NCI-H2227 (cell line): ENCODE measurements around the gene MYBBP1A.
"Not testable (repeated sequence)": the region's sequence is repeated elsewhere in the genome, so short reads cannot be mapped to it uniquely, and the experiment has no call there.

Experiments used
- DNase-seq: peaks from one replicate; lab custom pipeline; 2025; ENCODE audit not compliant: unreplicated experiment; lab: John Stamatoyannopoulos, UW

MYBBP1A gene

DNA sequence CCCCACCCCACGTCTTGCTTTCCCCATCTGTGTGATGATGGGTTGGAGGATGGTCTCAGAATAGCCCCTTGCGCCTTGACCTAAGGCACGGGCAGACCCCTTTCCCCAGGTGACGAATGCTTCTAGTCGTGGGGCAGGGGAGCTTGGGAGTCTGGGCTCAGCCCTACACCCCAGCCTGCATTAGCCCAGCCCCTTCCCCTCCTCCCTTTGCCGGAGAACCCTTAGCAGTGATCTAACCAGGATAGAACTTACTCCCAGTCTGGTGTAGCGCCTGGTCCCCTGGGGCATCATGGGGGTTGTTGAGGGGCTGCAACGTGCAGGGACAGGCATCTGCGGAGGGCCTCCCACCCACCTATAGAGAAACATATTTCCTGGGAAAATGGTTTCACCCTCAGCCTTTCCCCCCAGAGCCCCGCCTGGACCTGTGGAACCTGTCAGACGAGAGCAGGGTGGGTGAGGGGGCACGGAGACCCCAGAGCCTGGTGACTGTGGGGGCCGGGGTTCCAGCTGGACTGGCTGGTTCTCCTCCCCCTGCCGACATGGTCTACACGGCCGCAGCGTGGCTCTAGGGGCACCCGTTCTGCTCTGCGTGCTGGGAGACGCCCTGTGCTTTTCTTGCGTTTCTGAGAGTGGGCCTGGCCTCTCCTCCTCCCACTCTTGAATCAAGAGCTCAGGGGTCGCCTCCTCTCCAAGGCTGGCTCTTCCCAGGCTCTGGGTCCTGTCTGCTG is 33.9 kb upstream of the MYBBP1A start:
- DNase-seq: no peak

DNA sequence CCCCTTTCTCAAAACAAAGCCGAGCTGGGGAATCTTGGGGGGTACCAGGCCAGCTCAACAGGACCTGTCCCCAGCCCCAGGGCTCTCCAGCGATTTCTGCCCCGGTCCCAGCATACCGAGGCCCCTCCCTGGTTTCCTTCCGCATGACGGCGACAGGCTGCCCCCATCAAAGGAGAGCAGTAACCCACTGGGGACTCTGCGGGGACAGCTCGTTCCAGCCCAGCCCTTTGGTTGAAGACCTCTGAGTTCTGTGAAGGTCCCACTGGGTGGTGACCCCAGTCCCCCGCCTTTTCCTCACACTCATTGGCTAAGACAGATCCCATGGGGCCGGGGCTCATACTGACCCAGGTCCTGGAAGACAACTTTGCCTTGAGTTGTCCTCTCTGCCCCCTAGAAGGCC is 33.2 kb upstream of the MYBBP1A start:
- no peak for DNase-seq

DNA sequence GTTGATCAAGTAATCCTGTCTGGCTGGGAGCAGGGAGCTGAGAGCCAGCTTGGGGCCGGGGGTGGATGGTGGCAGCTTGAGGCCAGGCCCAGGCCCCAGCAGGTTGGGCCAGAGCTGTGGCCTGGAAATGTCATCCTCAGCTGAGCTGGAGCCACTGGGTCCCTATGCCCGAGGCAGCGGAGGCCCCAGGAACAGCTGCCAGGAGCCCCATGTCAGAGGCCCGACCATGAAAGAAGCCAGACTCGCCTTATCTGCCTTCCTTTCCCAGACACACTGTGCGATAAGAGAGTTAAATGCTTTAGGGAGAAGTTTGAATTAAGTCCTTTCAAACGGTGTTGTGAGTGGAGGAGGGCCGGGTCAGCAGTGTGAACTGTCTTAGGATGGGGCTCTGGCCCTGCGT is 32.6 kb upstream of the MYBBP1A start:
- no peak for DNase-seq

- no peak for DNase-seq
Measured at GRCh38 chr17:4587195-4587594, 32.0 kb upstream of the MYBBP1A start.

- DNase-seq: no peak
Measured at GRCh38 chr17:4586043-4586442, 30.9 kb upstream of the MYBBP1A start.

DNA sequence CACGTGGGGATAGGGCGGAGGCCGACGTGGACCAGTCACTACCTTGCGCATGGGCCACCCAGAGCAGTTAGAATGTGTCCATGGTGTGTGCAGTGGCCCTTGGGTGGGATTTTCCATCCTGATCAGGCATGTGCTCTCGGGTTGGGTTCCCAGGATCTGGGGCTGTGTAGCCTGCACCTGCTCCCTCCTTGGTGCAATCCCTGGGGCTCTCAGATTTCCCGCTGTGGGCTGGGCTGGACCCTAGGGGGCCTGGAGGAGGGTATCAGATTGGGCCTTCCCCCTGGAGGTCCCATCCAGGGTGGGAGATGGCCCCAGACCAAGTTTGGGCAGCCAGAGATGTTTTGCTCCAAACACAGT is 30.4 kb upstream of the MYBBP1A start:
- no peak for DNase-seq

GRCh38 chr17:4584917-4585637 is 29.9 kb upstream of the MYBBP1A start:
- no peak for DNase-seq

DNA sequence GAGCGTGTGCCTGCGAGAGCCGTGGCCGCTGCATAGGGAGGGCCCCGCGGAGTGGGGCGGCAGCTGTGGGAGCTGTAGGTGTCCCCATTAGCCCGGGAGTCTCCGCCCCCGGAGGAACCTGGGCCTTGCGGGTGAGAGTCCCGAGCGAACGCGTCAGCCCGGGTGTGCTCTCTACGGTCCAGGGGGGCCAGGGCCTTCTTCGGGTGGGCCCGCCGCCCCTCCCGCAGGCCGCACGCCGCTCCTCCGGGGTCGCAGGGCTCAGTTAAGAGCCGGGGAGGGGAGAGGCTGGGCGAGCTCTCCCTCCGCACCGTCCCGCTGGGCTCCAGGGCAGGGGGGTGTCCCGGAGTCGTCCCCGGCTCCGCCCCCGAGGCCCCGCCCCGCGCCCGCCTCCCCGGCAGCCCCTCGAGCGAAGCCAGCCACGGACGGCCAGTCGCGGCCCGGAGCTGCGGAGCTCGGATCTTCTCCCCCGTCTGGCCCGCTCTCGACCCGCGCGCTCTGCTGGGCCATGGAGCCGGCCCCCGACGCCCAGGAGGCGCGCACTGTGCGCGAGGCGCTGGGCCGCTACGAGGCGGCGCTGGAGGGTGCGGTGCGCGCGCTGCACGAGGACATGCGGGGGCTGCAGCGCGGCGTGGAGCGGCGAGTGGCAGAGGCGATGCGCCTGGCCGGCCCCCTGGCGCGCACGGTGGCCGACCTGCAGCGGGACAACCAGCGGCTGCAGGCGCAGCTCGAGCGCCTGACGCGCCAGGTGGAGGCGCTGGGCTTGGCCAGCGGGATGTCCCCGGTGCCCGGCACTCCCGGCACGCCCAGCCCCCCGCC is 29.1 kb upstream of the MYBBP1A start, which contains the start of gene SMTNL2:
Gene SMTNL2, plus strand, starts transcription at position 429 of the 816 bp plus-strand sequence. Its CDS starts 77 bp downstream, at position 506.
- DNase-seq: peak; percentile 60

DNA sequence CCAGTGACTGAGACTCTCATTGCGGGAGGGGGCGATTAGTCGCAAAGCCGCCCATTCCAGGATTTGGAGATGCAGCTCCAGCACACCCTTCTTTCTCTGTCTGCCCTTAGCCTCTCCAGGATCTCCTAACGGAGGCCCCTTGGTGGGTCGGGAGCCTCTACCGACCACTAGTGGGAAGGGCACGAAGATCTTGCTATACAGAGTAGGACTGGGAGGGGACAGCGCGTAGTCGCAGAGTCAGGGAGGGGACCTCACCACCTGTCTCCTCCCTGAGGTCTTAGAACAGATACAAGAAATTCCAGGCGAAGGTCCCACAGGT is 28.6 kb upstream of the MYBBP1A start:
- peak; percentile 67 for DNase-seq

- no peak for DNase-seq
Measured at GRCh38 chr17:4583206-4583605, 28.0 kb upstream of the MYBBP1A start.

- no peak for DNase-seq
Measured at GRCh38 chr17:4582691-4583090, 27.5 kb upstream of the MYBBP1A start.

- no peak for DNase-seq
Measured at GRCh38 chr17:4582101-4582501, 26.9 kb upstream of the MYBBP1A start.

GRCh38 chr17:4580291-4580690 is 25.1 kb upstream of the MYBBP1A start:
- no peak for DNase-seq

DNA sequence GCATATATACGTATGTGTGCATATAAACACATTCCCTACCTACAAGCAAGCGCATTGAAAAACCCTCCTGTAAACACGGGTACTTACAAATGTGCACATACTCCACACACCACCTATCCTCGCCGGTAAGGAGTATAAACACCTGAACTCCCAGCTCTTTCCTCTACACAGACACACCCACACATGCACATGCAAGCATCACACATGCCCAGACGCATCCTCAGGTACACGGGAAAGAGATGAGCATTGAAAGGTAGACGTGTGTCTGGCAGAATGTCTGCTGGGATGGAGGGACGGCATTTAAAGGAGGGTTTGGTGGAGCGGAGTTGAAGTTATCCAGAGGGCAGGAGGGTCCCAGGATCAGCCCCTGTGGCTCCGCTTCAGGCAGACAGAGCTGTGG is 24.5 kb upstream of the MYBBP1A start:
- no peak for DNase-seq

DNA sequence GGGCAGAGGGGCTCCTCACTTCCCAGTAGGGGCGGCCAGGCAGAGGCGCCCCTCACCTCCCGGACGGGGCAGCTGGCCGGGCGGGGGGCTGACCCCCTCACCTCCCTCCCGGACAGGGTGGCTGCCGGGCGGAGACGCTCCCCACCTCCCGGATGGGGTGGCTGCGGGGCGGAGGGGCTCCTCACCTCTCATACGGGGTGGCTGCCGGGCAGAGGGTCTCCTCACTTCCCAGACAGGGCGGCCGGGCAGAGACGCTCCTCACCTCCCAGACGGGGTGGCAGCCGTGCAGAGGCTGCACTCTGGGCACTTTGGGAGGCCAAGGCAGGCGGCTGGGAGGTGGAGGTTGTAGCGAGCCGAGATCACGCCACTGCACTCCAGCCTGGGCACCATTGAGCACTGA is 23.2 kb upstream of the MYBBP1A start:
- DNase-seq: not testable (repeated sequence)

GRCh38 chr17:4577386-4577993 is 22.3 kb upstream of the MYBBP1A start:
- DNase-seq: no peak

- peak; percentile 22 for DNase-seq
Measured at GRCh38 chr17:4576729-4577322, 21.6 kb upstream of the MYBBP1A start.

GRCh38 chr17:4576161-4576558 is 21.0 kb upstream of the MYBBP1A start:
- DNase-seq: no peak

GRCh38 chr17:4574448-4575045 is 19.4 kb upstream of the MYBBP1A start:
- DNase-seq: no peak

DNA sequence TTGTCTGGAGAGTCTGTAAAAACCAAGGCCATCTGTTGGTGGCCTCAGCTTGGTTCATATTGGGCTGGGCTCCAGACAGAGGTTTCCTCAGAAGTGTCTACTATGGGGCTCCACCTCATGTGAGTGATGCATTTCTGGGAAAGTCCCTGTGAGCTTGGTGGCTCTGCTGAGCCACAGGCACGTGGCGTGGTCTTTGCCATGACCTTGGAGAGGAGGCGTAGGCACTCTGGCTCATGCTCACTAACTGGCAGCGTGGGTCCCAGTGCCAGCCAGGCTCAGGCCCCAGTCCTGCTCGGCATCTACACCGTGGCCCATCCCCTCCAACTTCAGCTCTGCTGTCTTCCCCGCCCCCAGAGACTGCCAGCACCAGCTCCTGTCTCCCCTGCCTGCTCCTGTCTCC is 18.5 kb upstream of the MYBBP1A start:
- DNase-seq: no peak

GRCh38 chr17:4573115-4573514 is 17.9 kb upstream of the MYBBP1A start:
- DNase-seq: no peak
